Measurements from ENCODE around the gene APOD. TPM values are rescaled to one million over a fixed set of nuclear protein-coding genes. Genes with fewer than 3 reads are reported as not detected.

APOD gene
- total RNA-seq, 1 donor from 2014 or later: 0.35 TPM

- H3K4me1 Mint-ChIP-seq: peaks cover 52% of the 10 kb centered on the region
- POLR2A ChIA-PET: interaction anchor here (0.6 to 1.6 kb wide), 3 partner anchors 7 to 1009 kb away, joined by 3 to 10 read pairs (median 4); partner anchors contain the start of gene PPP1R2
Observed at GRCh38 chr3:195550723-195551122, 33.0 kb downstream of the APOD start.

GRCh38 chr3:195549931-195550519 lies 33.7 kb downstream of the APOD start:
- intact Hi-C loops (cut with micrococcal nuclease): loop anchor here (10.0 kb wide), 2 partner anchors 425 to 785 kb away; no protein-coding TSS in a partner anchor
- Mint-ChIP-seq H3K4me1 (peaks cover 57% of the 10 kb centered on the region), H3K27me3 (no peaks in the 10 kb centered on the region), H3K36me3 (ENCODE audit: low read depth) (no peaks in the 10 kb centered on the region), H3K27ac (peak overlapping the region; percentile 94), H3K9me3 (no peaks in the 10 kb centered on the region), H3K4me3 (peak overlapping the region; percentile 62)
- ChIA-PET CTCF (interaction anchor here (1.3 kb wide), 2 partner anchors 279 to 311 kb away, joined by 3 to 5 read pairs; partner anchors contain the start of gene XXYLT1), POLR2A (interaction anchor here (1.4 to 1.6 kb wide), 2 partner anchors 8 to 9 kb away, joined by 4 to 10 read pairs; no protein-coding TSS in a partner anchor)
- TF ChIP-seq, protein P1, sequence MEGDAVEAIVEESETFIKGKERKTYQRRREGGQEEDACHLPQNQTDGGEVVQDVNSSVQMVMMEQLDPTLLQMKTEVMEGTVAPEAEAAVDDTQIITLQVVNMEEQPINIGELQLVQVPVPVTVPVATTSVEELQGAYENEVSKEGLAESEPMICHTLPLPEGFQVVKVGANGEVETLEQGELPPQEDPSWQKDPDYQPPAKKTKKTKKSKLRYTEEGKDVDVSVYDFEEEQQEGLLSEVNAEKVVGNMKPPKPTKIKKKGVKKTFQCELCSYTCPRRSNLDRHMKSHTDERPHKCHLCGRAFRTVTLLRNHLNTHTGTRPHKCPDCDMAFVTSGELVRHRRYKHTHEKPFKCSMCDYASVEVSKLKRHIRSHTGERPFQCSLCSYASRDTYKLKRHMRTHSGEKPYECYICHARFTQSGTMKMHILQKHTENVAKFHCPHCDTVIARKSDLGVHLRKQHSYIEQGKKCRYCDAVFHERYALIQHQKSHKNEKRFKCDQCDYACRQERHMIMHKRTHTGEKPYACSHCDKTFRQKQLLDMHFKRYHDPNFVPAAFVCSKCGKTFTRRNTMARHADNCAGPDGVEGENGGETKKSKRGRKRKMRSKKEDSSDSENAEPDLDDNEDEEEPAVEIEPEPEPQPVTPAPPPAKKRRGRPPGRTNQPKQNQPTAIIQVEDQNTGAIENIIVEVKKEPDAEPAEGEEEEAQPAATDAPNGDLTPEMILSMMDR (IDR thresholded peaks at IDR 0.05): no peak
- DNase-seq (peak; percentile 32), ATAC-seq (ENCODE audit: low read depth) (peak; percentile 80)

More at GRCh38 chr3:195550723-195551122, 33.0 kb downstream of the APOD start:
- Mint-ChIP-seq H3K27me3 (no peaks in the 10 kb centered on the region), H3K36me3 (ENCODE audit: low read depth) (no peaks in the 10 kb centered on the region), H3K27ac (peak overlapping the region; percentile 94), H3K9me3 (no peaks in the 10 kb centered on the region), H3K4me3 (peak overlapping the region; percentile 56)
- DNase-seq (no peak), ATAC-seq (ENCODE audit: low read depth) (no peak)
- TF ChIP-seq, protein P1 (IDR thresholded peaks at IDR 0.05): no peak
- intact Hi-C loops (cut with micrococcal nuclease): no loop called here
- CTCF ChIA-PET: interaction anchor here (1.3 kb wide), 2 partner anchors 280 to 310 kb away, joined by 3 to 5 read pairs; partner anchors contain the start of gene XXYLT1

DNA sequence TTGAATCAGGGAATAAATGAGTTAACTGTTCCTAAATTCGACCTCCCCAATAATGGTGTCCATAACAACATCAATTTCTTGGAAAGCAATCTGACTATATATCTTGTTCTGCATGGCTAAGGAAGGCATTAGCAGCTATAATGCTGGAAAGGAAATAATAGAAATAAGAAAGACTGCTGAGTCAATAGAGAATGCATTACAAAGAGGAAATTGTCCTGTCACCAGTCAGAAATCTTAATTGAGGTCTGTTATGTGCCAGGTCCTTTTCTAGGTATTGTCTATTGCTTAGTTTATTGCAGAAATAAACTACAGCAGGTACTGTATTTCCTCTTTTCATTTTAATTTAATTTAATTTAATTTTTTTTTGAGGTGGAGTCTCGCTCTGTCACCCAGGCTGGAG lies 34.8 kb downstream of the APOD start:
- no peak overlapping the region for H3K27ac Mint-ChIP-seq
- POLR2A ChIA-PET: interaction anchor here (0.6 to 1.4 kb wide), 3 partner anchors 8 to 137 kb away, joined by 3 to 4 read pairs (median 3); no protein-coding TSS in a partner anchor

DNA sequence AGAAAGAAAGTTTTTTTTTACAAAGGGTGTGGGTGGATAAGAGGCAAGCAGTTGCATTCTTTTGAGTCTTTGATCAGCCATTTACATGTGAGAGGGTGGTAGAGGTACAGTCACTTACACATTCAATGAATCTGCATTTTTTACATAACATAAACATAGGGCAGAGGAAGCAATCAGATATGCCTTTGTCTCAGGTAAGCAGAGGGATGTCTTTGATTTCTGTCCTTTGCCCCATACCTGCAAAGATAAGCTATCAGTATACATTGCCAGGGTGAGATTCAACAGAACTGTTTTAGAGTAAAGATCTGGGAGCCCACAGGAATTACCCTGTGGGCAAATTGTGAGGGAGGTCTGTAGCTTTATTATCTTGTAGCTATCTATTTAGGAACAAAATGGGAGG lies 35.2 kb downstream of the APOD start:
- H3K27me3 Mint-ChIP-seq: no peaks in the 10 kb centered on the region
- ChIA-PET POLR2A (interaction anchor here (0.6 kb wide), 1 partner anchor 136 kb away, joined by 3 read pairs; no protein-coding TSS in a partner anchor), CTCF (interaction anchor here (1.1 kb wide), 1 partner anchor 26 kb away, joined by 3 read pairs; no protein-coding TSS in a partner anchor)
- no peaks in the 10 kb centered on the region for H3K9me3 Mint-ChIP-seq
- intact Hi-C loops (cut with micrococcal nuclease): loop anchor here (10.0 kb wide), 2 partner anchors 424 to 784 kb away; no protein-coding TSS in a partner anchor
- H3K4me1 Mint-ChIP-seq: peaks cover 68% of the 10 kb centered on the region
- H3K36me3 Mint-ChIP-seq (ENCODE audit: low read depth): peaks cover under 1% of the 10 kb centered on the region
- no peak overlapping the region for H3K4me3 Mint-ChIP-seq
- ATAC-seq (ENCODE audit: low read depth) (no peak), DNase-seq (no peak)
- TF ChIP-seq, protein P1 (IDR thresholded peaks at IDR 0.05): no peak
- H3K27ac Mint-ChIP-seq: peak overlapping the region; percentile 4

More for the DNA sequence above, 34.8 kb downstream of the APOD start:
- intact Hi-C loops (cut with micrococcal nuclease): loop anchor here (10.0 kb wide), 2 partner anchors 424 to 784 kb away; no protein-coding TSS in a partner anchor
- DNase-seq (no peak), ATAC-seq (ENCODE audit: low read depth) (no peak)
- CTCF ChIA-PET: interaction anchor here (1.1 kb wide), 1 partner anchor 26 kb away, joined by 3 read pairs; no protein-coding TSS in a partner anchor
- Mint-ChIP-seq H3K27me3 (no peaks in the 10 kb centered on the region), H3K4me3 (no peak overlapping the region), H3K4me1 (peaks cover 63% of the 10 kb centered on the region), H3K36me3 (ENCODE audit: low read depth) (no peaks in the 10 kb centered on the region), H3K9me3 (no peaks in the 10 kb centered on the region)
- TF ChIP-seq, protein P1 (IDR thresholded peaks at IDR 0.05): no peak

- no peak overlapping the region for H3K4me3 Mint-ChIP-seq
Observed at GRCh38 chr3:195548006-195548405, 35.7 kb downstream of the APOD start.

More at GRCh38 chr3:195548006-195548405, 35.7 kb downstream of the APOD start:
- Mint-ChIP-seq H3K27ac (no peak overlapping the region), H3K36me3 (ENCODE audit: low read depth) (peaks cover 3% of the 10 kb centered on the region), H3K27me3 (no peaks in the 10 kb centered on the region), H3K9me3 (no peaks in the 10 kb centered on the region), H3K4me1 (peaks cover 67% of the 10 kb centered on the region)
- TF ChIP-seq, protein P1 (IDR thresholded peaks at IDR 0.05): no peak
- ATAC-seq (ENCODE audit: low read depth) (no peak), DNase-seq (no peak)
- ChIA-PET POLR2A (no interaction called here), CTCF (interaction anchor here (1.1 kb wide), 1 partner anchor 26 kb away, joined by 3 read pairs; no protein-coding TSS in a partner anchor)
- intact Hi-C loops (cut with micrococcal nuclease): loop anchor here (10.0 kb wide), 2 partner anchors 423 to 783 kb away; no protein-coding TSS in a partner anchor

All from activated B cell treated with CpG ODN at 0.5 μM for 24 hours (primary cell).